ENCODE measurements around the gene TRIM29. TPM values are rescaled to one million over a fixed set of nuclear protein-coding genes. Genes with fewer than 3 reads are reported as not detected.
"Not testable (repeated sequence)": the region's sequence is repeated elsewhere in the genome, so short reads cannot be mapped to it uniquely, and the experiment has no call there.

Gene TRIM29
- total RNA-seq, 1 donor from 2014 or later = not detected

DNA sequence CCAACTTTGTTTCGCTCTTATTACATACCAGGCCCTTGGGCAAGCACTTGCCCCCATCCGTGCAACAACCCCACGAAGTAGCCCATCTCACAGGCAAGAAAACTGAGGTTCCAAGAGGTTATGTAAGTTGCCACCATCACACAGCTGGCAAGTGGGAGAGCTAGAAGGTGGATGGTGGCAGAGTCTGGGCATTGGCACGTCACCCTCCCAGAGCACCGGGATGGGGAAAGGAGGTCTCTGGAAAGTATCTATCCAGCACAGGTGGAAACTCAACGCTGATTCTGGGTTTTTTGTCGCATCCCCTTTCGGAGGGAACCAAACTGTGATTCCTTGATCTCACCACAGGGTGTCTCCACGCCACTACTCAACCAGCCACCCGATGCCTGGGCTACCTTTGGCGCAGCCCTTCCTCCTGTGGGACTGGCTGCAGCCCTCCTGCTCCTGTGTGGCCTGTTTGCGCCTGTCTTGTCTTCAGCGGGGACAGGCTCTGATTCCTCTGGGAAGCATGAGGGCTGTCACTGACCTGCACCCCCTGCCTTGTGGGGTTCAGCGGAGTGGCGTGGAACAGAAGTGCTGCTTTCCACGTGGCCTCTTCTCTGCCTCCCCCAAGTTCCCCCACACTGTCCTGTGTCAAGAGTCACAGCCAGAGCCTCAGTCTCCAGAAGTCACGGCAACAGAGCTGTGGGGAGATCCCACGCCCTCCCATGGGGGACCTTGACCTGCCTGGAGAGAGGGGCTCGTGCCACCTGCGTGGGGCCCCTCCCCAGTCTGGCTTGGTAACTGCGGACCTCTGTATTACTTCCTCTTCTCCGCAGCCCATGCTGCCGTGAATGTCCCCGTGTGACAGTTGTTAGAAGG is 34.4 kb upstream of the TRIM29 start:
- DNase-seq (ENCODE audit: low read depth in 2 of 2) = peak; percentile 59 to 82

DNA sequence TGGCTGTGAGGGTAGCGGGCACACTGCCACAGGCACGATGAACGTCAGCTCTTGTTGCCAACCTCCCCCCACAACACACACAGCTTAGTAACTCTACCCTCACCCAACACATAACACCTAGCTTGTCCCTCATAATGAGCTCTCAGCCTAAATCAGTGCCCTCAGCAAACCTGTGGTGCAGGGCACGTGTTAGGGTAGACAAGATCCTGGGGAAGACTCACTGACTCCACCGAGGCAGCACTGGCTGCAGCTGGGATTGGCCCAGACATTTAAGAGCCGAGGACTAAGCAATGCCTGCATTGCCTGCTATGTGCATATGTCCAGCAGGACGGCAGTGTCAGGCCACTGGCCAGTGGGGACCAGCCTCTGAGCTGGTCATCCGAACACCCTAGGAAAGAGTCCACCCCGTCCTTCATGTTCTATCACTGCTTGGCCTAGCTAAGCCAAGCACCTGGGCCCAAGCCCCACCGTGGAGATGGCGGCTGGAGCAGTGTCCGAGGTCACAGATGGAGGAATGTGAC is 32.9 kb upstream of the TRIM29 start:
- DNase-seq (ENCODE audit: low read depth in 2 of 2) = no peak

DNA sequence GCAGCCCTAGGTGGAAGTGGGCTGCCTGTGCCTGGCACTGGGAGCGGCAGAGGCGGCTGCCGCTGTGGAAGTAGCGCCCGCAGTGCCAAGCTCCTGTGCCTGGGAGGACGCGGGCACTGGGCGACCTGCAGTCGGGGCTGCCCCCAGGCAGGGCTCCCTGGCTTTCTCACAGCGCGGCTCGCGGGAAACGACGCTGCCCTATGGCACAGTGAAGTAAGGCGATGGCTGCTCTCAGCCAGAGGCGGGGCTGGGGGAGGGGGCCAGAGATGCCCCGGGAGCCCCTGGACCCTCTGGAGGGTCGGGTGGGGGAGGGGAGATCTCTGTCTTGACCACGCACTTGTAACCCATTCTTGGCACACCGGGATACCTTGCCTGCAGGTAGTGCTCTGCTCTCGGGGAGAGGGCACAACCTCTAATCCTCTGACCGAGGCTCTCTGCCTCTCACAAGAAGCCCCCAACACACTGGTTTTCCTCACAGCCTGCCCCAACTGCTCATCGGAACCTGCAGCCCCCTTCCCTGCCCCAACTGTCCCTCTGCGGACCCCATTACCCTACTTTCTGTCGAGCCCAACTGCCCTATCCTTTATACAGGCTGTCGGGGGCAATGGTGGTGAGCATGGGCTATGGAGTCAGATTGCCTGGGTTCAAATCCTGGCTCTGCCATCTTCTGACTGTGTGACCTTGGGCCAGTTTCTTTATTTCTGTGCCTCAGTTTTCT is 32.2 kb upstream of the TRIM29 start:
- DNase-seq (ENCODE audit: low read depth in 2 of 2) = no peak

DNA sequence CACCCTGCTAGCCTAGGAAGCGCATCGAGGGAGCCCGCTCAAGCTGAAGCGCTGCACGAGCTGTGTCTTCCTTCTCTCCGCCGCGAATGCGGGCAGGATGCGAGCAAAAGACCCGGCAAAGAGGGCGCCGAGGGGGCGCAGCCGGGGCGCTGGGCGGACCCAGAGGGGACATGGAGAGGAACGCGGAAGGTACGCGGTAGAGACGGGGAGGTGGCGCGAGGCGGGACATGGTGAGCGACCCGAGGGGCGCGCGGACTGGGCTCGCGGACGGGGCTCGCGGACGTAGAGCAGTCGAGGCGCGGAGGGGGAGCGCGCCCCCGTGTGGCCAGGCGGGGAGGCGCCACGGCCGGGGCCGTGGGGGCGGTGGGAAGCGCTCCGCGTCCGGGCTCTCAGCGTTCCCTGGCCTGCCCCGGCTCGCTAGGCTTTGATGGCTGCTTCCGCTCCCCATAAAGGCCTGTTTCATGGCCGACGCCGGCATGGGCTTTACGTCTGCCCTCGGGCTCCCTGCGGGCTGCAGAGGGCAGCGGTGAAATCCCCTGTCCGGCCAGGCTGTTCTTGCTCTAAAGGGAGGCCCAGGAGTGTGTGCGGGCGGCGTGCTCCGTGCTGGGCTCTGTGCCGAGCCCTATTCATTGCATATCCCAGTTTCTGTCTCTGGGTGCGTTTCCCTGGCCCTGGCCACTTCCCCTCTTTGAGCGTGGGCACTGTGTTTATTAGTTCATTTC is 31.2 kb upstream of the TRIM29 start:
- peak; percentile 52 to 76 for DNase-seq (ENCODE audit: low read depth in 2 of 2)

DNA sequence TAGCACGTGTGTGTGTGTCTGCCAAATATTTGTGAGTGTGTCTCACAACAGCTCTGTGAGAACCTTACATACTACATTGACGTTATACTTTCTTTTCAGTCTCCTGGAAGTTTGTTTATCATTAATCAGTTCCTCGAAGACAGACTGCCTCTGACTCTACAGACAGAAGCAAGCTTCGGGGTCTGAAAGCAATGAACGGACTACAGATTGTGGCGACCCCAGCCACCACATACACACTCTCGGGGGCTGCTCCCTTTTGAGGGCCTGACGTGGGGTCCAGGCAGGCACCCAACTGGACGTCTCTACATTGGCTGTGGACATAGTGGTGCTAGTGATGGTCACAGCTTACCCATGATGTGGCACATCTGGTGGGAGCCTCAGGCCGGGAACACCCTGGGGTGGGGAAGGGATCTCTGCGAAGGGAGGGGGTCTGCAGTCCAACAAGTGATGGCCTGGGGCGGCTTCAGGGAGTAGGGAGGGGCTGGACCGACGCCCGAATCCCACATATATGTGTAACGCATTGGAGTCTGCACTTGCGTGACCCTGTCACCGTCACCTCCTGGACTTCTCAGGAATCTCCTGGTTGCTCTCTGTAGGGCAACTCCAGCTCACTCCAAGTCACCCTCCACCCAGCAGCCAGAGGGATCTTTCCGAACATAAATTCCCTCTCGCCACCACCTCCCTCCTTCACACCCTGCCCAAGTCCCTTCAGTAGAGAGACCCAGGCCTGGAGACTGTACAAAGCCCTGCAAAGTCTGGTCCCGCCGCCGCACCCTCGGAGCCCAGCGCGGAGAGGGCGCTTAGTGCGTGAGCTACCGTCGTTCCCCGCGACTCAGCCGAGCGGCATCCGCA is 30.4 kb upstream of the TRIM29 start:
- no peak for DNase-seq (ENCODE audit: low read depth in 2 of 2)

DNA sequence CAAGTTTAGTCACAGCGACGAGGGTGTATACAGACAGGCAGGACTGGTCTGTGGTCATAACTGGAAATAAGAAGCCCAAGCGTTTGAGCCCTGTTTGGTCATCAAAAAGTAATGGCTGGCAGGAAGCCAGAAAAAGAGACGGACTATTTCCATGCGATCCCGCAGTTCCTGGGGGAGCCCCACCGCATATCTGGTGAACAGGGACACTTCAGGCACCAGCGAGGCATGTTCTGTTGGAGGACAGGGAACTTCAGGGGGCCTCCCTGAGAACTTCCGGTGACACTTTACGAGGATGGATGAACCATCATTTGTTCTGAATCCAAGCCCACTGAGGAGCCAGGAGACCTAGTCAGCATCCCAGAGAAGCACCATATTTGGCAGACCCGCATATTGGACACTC is 29.7 kb upstream of the TRIM29 start:
- DNase-seq (ENCODE audit: low read depth in 2 of 2) = no peak

DNA sequence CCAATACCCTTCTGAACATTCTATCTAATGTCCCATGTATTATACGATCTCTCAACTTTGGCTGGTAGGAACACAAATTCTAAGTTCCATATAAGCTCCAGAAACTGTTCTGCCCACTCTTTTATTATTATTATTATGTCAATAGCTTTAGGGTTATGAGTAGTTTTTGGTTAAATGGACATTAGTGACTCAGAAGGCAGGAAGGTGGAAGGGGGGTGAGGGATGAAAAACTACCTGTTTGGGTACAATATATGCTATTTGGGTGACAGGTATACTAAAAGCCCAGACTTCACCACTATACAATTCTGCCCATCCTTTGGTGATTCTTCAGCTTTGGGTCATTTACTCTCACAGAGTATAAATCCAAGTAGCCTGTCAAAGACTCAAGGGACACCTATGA is 22.5 kb upstream of the TRIM29 start:
- DNase-seq (ENCODE audit: low read depth in 2 of 2) = no peak

DNA sequence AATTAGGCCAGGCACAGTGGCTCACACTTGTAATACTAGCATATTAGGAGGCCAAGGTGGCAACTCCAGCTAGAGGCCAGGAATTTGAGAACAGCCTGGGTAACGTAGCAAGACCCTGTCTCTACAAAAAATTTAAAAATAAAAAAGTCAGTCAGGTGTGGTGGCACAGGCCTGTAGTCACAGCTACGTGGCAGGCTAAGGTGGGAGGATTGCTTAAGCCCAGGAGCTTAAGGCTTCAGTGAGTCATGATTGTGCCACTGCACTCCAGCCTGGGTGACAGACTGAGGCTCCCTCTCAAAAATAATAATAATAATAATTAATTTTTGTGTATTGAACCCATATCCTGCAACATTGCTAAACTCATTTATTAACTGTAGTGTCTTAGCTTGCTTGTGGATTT is 15.3 kb upstream of the TRIM29 start:
- no peak for DNase-seq (ENCODE audit: low read depth in 2 of 2)

DNA sequence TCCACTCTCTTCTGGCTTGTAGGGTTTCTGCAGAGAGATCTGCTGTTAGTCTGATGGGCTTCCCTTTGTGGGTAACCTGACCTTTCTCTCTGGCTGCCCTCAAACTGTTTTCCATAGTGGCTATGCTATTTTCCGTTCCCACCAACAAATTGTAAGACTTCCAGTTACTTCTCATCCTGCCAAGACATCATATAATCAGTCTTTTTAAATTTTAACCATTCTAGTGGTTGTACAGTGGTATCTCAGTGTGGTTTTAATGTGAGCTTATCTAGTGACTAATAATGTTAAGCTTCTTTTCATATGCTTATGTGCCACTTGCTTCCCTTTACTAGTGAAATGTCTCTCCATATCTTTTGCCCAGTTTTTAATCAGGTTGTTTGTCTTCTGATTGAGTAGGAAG is 13.6 kb upstream of the TRIM29 start:
- DNase-seq (ENCODE audit: low read depth in 2 of 2) = no peak

DNA sequence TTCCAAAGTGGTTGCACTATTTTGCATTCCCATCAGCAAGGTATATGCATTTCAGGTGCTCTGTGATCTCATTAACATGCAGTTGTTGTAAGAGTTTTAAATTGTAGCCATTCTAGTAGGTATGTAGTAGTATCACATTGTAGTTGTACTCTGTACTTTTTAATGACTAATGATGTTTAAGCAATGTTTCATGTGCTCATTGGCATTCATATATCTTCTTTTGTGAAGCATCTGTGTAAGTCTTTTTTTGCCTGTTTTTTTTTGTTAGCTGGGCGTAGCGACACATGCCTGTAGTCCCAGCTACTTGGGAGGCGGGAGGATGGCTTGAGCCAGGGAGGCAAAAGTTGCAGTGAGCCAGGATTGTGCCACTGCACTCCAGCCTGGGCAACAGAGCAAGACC is 11.3 kb upstream of the TRIM29 start:
- DNase-seq (ENCODE audit: low read depth in 2 of 2) = no peak

DNA sequence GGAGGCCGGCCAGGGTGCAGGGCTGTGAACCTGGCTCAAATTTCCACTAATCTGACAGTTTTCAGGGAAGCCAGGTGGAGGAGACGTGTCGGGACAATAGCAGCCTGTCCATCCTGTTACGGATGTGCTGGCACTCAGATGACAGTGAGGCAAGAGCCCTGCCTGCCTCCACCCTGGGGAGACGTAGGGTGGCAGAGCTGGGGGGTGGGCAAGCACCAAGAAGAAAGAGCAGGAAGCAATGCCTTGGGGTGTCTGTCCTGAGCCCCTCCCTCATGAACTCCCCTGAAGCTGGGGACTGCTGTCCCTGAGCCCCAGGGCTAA is 10.0 kb upstream of the TRIM29 start:
- no peak for DNase-seq (ENCODE audit: low read depth in 2 of 2)

DNA sequence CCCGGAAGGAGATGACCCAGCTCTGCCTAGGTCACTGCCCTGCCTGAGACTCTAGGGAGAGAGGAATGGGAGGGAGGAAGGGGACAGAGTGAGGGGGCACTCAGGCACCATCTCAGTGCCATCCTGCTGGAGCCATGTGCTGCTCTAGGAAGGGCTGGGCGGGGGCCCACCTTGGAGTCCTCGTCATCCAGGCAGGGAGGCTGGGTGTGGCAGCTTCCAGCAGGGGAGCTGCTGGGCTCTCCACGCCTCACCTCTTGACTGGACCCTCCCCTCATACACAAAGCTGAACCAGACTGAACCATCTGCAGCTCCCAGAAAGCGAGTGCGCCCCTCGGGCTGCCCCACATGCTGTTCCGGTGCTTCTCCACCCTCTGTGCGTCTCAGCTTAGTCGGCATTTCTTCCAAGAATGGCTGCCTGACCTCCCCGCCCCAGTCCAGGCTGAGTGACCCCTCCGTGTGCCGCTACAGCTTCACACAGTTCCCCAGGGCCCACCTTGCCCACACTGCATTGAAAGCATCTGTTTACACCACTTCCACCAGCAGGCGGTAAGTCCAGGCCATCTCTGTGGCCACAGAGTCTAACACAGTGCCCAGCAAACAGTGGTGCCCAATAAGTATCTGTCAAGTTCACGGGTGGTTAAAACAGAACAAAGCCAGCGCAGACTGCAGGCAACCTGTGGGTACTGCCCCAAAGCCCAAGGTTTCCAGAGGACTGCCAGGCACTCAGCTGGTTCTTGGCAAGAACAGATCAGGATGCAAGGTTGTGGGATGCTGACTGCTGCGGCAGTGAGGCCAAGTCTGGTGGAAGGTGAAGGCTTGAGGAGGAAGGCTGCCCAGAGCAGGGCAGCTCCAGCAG is 9.4 kb upstream of the TRIM29 start:
- DNase-seq (ENCODE audit: low read depth in 2 of 2) = no peak

DNA sequence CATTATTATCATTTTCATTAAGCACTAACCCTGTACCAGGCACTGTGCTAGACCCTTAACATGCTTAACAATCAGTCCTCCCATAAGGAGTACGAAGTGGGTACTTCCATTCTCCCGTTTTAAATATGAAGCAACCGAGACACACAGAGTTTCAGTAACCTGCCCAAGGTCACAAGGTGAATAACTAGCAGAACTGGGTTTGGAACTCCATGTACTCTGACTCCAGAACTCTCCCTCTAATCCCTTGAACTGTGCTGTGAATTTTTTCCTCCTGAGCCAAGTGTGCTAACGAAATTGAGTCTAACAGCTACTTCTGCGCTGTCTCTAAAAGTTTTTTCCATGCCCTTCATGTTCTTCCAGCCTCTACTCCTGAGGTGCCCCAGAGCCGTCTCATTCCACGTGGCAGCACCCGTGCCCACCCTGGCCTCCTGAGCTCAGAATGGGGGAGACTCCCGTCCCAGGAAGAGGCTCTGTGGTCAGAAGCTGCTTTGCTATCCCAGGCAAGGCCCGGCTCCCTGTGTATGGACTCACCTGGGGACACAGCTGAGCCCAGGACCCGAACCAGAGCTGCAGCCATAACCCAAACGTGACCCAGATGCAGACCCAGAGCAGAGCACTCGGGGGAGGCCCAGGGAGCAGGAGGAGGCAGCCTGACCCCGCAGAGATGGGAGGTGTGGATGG is 8.6 kb upstream of the TRIM29 start:
- DNase-seq (ENCODE audit: low read depth in 2 of 2) = no peak

DNA sequence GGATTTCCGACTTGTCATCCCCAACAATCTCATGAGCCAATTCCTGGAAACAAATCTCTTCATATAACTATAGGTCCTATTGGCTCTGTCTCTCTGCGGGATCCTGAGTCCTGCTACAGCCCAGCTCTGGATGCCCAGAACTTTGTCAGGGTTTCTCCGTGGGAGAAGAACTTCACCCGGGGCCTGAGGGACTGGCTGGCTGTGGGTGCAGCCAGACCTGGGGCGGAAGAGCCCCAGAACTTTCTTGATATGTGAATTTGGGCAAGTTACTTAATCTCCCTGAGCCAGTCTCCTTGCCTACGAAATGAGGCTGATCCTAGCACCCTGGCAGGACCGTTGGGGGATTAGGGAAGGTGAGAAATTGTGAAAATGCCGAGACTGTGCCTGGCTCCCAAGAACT is 6.6 kb upstream of the TRIM29 start:
- DNase-seq (ENCODE audit: low read depth in 2 of 2) = no peak

DNA sequence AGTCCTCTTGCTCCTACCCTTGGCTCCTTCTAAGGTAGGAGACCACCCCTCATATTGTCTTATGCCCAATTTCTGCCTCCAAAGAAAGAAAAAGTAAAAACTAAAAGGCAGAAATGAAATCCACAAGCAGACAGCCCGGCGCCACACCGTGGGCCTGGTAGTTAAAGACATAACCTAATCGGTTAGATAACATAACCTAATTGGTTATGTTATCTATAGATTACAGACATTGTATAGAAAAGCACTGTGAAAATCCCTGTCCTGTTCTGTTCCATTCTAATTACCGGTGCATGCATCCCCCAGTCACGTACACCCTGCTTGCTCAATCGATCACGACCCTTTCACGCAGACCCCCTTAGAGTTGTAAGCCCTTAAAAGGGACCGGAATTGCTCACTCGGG is 5.6 kb upstream of the TRIM29 start:
- DNase-seq (ENCODE audit: low read depth in 2 of 2) = not testable (repeated sequence)

DNA sequence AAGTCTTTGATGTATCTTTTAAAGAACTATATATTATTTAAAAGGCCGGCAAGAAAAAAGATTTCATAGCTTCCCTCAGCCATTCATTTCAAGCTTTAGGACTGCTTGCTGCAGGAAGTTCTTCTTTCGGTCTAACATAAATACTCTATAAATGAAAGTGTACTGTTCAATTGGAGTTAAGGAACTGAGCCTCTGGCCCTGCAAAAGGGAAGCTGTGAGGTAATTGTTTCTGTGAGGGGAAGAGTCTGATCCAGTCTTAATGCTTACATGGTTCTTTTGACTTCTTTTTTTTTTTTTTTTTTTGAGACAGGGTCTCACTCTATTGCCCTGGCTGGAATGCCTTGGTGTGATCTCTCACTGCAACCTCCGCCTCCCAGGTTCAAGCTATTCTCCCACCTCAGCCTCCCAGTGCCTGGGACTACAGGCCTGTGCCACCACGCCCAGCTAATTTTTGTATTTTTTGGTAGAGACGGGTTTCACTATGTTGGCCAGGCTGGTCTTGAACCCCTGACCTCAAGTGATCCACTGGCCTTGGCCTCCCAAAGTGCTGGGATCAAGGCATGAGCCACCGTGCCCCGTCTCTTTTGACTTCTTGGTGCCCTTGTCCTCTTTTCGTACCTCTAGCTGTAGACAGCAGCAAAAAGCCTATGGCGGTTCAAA is 4.7 kb upstream of the TRIM29 start:
- DNase-seq (ENCODE audit: low read depth in 2 of 2) = no peak

DNA sequence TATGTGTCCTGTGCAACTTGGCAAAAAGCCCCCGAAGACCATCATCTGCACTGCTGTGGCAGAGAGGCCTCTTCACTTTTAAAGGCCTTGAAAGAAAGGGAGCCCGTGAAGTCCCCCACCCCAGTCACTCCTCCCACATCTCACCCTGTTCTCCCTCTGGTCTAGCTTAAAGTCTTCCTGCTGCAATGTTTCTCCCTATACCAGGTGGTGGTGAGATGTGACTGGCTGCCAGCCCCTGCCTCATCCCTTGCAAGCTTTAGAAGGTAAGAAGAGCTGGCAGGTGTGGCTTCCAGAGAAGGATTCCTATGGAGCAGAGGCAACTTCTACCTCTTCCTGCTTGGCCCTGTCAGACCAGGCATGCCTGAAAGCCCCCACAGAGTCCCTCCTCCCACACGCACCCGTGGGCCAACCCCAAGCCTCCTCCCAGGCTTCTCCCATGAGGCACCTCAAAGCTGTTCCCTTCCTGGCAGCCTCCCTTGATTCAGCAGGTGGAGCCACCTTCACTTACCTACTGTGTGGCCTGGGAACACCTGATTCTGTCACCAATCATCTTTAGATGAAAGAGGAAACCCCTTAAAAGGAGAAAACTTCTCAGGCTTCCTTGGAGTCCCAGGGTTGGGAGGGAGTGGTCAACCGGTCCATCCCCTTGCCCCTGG is 4.0 kb upstream of the TRIM29 start:
- DNase-seq (ENCODE audit: low read depth in 2 of 2) = no peak

DNA sequence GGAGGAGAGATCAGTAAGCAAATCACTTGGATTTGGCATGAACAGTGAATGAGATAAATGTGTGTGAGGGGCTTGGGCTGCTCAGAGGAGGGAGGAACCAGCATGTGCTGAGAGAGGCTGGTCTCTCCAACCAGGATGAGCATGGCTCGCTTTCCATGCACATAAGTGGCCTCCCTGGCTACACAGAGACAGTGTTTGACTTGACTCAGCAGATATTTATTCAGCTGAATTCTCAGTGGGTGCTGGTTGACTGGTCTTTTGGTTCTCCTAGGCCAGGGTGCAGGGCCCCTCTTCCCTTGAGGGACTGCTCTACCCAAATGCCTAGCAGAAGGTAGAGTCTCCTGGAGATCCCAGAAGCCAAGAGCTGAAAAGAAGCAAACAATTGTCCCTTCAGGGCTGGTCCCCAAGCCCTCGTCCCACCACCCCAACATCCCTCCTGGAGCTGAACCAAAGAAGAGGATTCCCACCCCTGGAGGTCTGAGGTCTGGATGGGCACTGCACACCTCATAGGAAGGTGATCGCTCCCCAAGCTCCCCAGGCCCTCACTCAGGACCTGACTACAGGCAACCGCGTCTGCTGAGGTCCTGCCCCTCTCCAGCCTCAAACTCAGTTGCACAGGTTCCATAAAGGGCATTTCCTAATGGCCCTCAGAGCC is 3.3 kb upstream of the TRIM29 start:
- DNase-seq (ENCODE audit: low read depth in 2 of 2) = no peak

Measured in lung microvascular endothelial cell (primary cell).